RWPE1 (cell line): ENCODE results near the gene RNH1.

Source experiments
- CTCF ChIA-PET: fragments of 350-600 bp; sonication (Branson Sonifier 250); formaldehyde crosslinking; extraction: SDS; loops from one replicate; lab custom pipeline; 2021; lab: Yijun Ruan, JAX
- POLR2A ChIA-PET: fragments of 400-600 bp; formaldehyde crosslinking; extraction: SDS; loops from one replicate; lab custom pipeline; 2020; ENCODE audit warnings: antibody characterized with exemption; ENCODE audit not compliant: low non-redundant PET; lab: Yijun Ruan, JAX
- DNase-seq: peaks from one replicate; pipeline ENCODE4 v3.0.0; 2012; ENCODE audit warnings: low spot score
- H3K27ac ChIP-seq: fragments of 450-650 bp; 2 replicates; pipeline ENCODE4 v1.5.1; 2017
- CTCF ChIP-seq: fragments of 450-650 bp; conservative IDR thresholded peaks from 2 replicates; pipeline ENCODE4 v1.5.1; 2017; ENCODE audit warnings: low read depth, mild to moderate bottlenecking

Gene RNH1

GRCh38 chr11:530960-531831, 24.2 kb upstream of the RNH1 start:
- CTCF ChIA-PET = interaction anchor here (1.0 to 1.3 kb wide), 2 partner anchors 12 to 83 kb away, joined by 3 to 5 read pairs; no protein-coding TSS in a partner anchor

GRCh38 chr11:529728-530411, 22.8 kb upstream of the RNH1 start:
- POLR2A ChIA-PET = no interaction called here
- no peak for DNase-seq
- TF ChIP-seq CTCF = no peak

More at GRCh38 chr11:530960-531831, 24.2 kb upstream of the RNH1 start:
- no peak for TF ChIP-seq CTCF
- peak overlapping the region; percentile 99 for H3K27ac ChIP-seq
- no peak for DNase-seq
- POLR2A ChIA-PET = no interaction called here

GRCh38 chr11:528815-529727, 22.0 kb upstream of the RNH1 start:
- peak overlapping the region; percentile 36 for H3K27ac ChIP-seq
- CTCF ChIA-PET = no interaction called here
- POLR2A ChIA-PET = no interaction called here
- TF ChIP-seq CTCF = no peak
- DNase-seq = no peak

More at GRCh38 chr11:529728-530411, 22.8 kb upstream of the RNH1 start:
- H3K27ac ChIP-seq = peak overlapping the region; percentile 36
- CTCF ChIA-PET = interaction anchor here (1.0 kb wide), 1 partner anchor 82 kb away, joined by 3 read pairs; no protein-coding TSS in a partner anchor

DNA sequence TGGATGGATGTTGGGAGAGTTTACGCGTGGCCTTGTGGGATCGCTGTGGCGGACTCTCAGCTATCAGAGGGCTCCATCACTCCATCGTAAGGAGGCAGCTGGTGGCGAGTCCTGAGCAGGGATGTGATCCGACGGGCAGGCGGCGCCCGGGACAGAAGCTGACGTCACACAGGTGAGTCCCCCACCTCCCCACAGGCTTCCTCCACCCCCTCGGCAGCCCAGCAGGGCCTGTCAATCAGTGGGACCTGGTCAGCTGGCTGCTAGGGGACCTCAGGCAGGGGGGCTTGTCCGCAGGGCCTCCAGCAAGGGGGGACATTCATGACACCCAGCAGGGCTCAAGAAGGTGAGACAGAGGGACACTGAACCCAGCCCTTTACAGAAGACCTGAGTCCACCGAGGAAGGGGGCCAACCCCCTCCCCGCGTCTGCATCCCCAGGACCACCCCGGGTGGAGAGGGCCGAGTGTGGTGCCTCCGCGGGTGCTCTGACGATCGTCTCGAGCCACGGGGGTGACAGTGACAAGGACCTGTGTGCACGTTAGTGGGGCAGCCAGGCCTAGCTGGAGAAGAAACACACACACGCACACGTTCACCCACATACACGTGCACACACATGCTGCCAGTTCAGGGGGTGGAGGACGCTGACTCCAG, 21.2 kb upstream of the RNH1 start:
- no peak overlapping the region for H3K27ac ChIP-seq
- TF ChIP-seq CTCF = no peak
- POLR2A ChIA-PET = no interaction called here
- CTCF ChIA-PET = no interaction called here
- DNase-seq = no peak

- no peak for DNase-seq
- CTCF ChIA-PET = no interaction called here
- peak overlapping the region; percentile 17; the same call in 1 of the 2 replicates for H3K27ac ChIP-seq
- no peak for TF ChIP-seq CTCF
- POLR2A ChIA-PET = no interaction called here
These were observed 19.1 kb upstream of the RNH1 start for GRCh38 chr11:526192-526591.
